HL-60/S4 (cell line): ENCODE measurements around the gene PPP3R1.

ENCODE experiments used
- in situ Hi-C: fragments of 300-500 bp; cut with MboI; formaldehyde crosslinking; loops from 2 replicates; pipeline ENCODE4 v1.14.3; 2022; ENCODE audit warnings: low sequenced_read_pairs

The PPP3R1 gene

GRCh38 chr2:68252400-68253218, at the start of gene PPP3R1:
Gene PPP3R1 (minus strand): TSS chr2:68252532. CDS start chr2:68252127, 405 bp downstream.
- in situ Hi-C loops = no loop called here

GRCh38 chr2:68295516-68295915, 43.2 kb upstream of the PPP3R1 start:
- in situ Hi-C loops = loop anchor here (25.0 kb wide), 1 partner anchor 142 kb away; no protein-coding TSS in a partner anchor

- in situ Hi-C loops = loop anchor here (25.0 kb wide), 1 partner anchor 142 kb away; no protein-coding TSS in a partner anchor
Measured at GRCh38 chr2:68294913-68295312, 42.6 kb upstream of the PPP3R1 start.

- in situ Hi-C loops = loop anchor here (25.0 kb wide), 1 partner anchor 143 kb away; no protein-coding TSS in a partner anchor
Measured at GRCh38 chr2:68294187-68294586, 41.9 kb upstream of the PPP3R1 start.

- in situ Hi-C loops = loop anchor here (25.0 kb wide), 1 partner anchor 144 kb away; no protein-coding TSS in a partner anchor
Measured at GRCh38 chr2:68293755-68294154, 41.4 kb upstream of the PPP3R1 start.

GRCh38 chr2:68293024-68293423, 40.7 kb upstream of the PPP3R1 start:
- in situ Hi-C loops = loop anchor here (25.0 kb wide), 1 partner anchor 144 kb away; no protein-coding TSS in a partner anchor

GRCh38 chr2:68292108-68292710, 39.9 kb upstream of the PPP3R1 start:
- in situ Hi-C loops = loop anchor here (25.0 kb wide), 1 partner anchor 145 kb away; no protein-coding TSS in a partner anchor

- in situ Hi-C loops = loop anchor here (25.0 kb wide), 1 partner anchor 146 kb away; no protein-coding TSS in a partner anchor
Measured at GRCh38 chr2:68291314-68291713, 39.0 kb upstream of the PPP3R1 start.

GRCh38 chr2:68290901-68291300, 38.6 kb upstream of the PPP3R1 start:
- in situ Hi-C loops = loop anchor here (25.0 kb wide), 1 partner anchor 146 kb away; no protein-coding TSS in a partner anchor

GRCh38 chr2:68287580-68288441, 35.5 kb upstream of the PPP3R1 start:
- in situ Hi-C loops = loop anchor here (5.0 to 25.0 kb wide), 2 partner anchors 149 to 166 kb away; no protein-coding TSS in a partner anchor

- in situ Hi-C loops = loop anchor here (5.0 to 25.0 kb wide), 2 partner anchors 152 to 163 kb away; no protein-coding TSS in a partner anchor
Measured at GRCh38 chr2:68284896-68285295, 32.6 kb upstream of the PPP3R1 start.

- in situ Hi-C loops = loop anchor here (25.0 kb wide), 1 partner anchor 154 kb away; no protein-coding TSS in a partner anchor
Measured at GRCh38 chr2:68283419-68283812, 31.1 kb upstream of the PPP3R1 start.

- in situ Hi-C loops = loop anchor here (25.0 kb wide), 1 partner anchor 154 kb away; no protein-coding TSS in a partner anchor
Measured at GRCh38 chr2:68282811-68283418, 30.6 kb upstream of the PPP3R1 start.

- in situ Hi-C loops = loop anchor here (25.0 kb wide), 1 partner anchor 157 kb away; no protein-coding TSS in a partner anchor
Measured at GRCh38 chr2:68280796-68281195, 28.5 kb upstream of the PPP3R1 start.

GRCh38 chr2:68280348-68280747, 28.0 kb upstream of the PPP3R1 start:
- in situ Hi-C loops = loop anchor here (25.0 kb wide), 1 partner anchor 157 kb away; no protein-coding TSS in a partner anchor

- in situ Hi-C loops = loop anchor here (25.0 kb wide), 1 partner anchor 158 kb away; no protein-coding TSS in a partner anchor
Measured at GRCh38 chr2:68279691-68280090, 27.4 kb upstream of the PPP3R1 start.

- in situ Hi-C loops = loop anchor here (25.0 kb wide), 1 partner anchor 159 kb away; no protein-coding TSS in a partner anchor
Measured at GRCh38 chr2:68278169-68278568, 25.8 kb upstream of the PPP3R1 start.

- in situ Hi-C loops = no loop called here
Measured at GRCh38 chr2:68274022-68274421, 21.7 kb upstream of the PPP3R1 start.

GRCh38 chr2:68272246-68272994, 20.1 kb upstream of the PPP3R1 start:
- in situ Hi-C loops = no loop called here
